AG04450 (cell line): Measurements from ENCODE around the gene AZIN2. TPM values are rescaled to one million over a fixed set of nuclear protein-coding genes. Genes with fewer than 3 reads are reported as not detected.

ENCODE experiments used
- CTCF ChIA-PET: fragments of 300-600, 350-600 bp; formaldehyde crosslinking; extraction: SDS; loops from one replicate; lab custom pipeline; 2022; ENCODE audit warnings: antibody characterized with exemption, inconsistent platforms; lab: Charles Lee
- POLR2A ChIA-PET: fragments of 350-600 bp; formaldehyde crosslinking; extraction: SDS; loops from one replicate; lab custom pipeline; 2021; ENCODE audit warnings: antibody characterized with exemption, inconsistent platforms; lab: Yijun Ruan, JAX
- DNase-seq: peaks from one replicate; pipeline ENCODE4 v3.0.0-alpha.2; 2011; ENCODE audit warnings: low read depth, low spot score
- H3K27ac ChIP-seq: one replicate; pipeline ENCODE4 v1.5.1; 2012; ENCODE audit warnings: low read depth, low read length, control low read depth
- H3K27me3 ChIP-seq: one replicate; pipeline ENCODE4 v1.6.0; 2012; ENCODE audit warnings: low read length; ENCODE audit not compliant: control insufficient read depth, insufficient read depth
- H3K4me3 ChIP-seq: 2 replicates; pipeline ENCODE4 v1.5.1; 2011; ENCODE audit warnings: mild to moderate bottlenecking, low read depth, low read length, control low read depth
- H3K9me3 ChIP-seq: 2 replicates; pipeline ENCODE4 v1.5.1; 2012; ENCODE audit warnings: low read length; ENCODE audit not compliant: control insufficient read depth, insufficient read depth
- polyA plus RNA-seq: library from polyadenylated mRNA; depleted of rRNA; stranded (reverse); fragments of >200 nt; gene quantifications from 2 replicates; pipeline ENCODE4 v1.2.3, GENCODE V29; 2011; rRNA removed
- TF ChIP-seq, protein P1 (sequence below): IDR thresholded peaks from 2 replicates; pipeline ENCODE4 v1.5.1; 2011; ENCODE audit warnings: low read depth, low read length, control low read depth, inconsistent platforms

AZIN2 gene
- polyA plus RNA-seq, 1 experiment: 7.0 TPM

DNA sequence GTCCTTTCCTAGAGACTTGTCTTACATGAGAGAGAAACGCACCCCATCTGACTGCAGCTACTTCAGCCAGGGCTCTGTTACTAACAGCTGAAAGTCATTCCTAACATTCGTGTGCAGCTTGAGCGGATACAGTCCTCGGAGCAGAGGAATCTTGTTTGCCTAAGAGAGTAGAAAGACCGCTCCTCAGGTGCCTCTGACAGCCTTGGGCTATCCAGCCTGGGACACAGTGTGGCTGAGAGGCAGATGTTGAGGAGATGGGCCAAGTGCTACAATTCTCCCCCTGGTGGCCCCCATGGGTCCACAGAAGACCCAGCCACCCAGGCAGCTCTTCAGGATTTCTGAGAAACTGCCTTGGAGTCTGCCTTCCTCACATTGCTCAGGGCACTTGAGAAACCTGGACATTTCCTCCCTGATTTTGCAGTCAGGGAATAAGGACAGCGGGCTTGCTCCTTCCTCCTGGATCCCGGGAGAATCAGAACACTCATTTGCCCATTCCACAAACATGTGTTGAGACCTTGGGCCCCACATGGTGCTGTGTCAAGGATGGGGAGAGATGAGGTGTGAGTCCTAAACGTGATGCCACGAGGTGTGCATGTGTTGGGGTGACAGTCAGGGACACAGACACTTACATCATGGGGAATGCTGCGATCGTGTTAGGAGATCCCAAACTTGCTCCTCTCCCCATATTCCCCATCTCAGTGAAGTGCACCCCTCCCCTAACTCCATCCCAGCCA lies 87.8 kb downstream of the AZIN2 start:
- H3K9me3 ChIP-seq: peaks cover 9% of the 10 kb centered on the region; the same call in 1 of the 2 replicates
- TF ChIP-seq, protein P1, sequence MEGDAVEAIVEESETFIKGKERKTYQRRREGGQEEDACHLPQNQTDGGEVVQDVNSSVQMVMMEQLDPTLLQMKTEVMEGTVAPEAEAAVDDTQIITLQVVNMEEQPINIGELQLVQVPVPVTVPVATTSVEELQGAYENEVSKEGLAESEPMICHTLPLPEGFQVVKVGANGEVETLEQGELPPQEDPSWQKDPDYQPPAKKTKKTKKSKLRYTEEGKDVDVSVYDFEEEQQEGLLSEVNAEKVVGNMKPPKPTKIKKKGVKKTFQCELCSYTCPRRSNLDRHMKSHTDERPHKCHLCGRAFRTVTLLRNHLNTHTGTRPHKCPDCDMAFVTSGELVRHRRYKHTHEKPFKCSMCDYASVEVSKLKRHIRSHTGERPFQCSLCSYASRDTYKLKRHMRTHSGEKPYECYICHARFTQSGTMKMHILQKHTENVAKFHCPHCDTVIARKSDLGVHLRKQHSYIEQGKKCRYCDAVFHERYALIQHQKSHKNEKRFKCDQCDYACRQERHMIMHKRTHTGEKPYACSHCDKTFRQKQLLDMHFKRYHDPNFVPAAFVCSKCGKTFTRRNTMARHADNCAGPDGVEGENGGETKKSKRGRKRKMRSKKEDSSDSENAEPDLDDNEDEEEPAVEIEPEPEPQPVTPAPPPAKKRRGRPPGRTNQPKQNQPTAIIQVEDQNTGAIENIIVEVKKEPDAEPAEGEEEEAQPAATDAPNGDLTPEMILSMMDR: peak; percentile 30
- ChIA-PET POLR2A (interaction anchor here (0.6 to 1.7 kb wide), 2 partner anchors 12 to 161 kb away, joined by 3 to 6 read pairs; no protein-coding TSS in a partner anchor), CTCF (interaction anchor here (1.2 kb wide), 1 partner anchor 43 kb away, joined by 5 read pairs; no protein-coding TSS in a partner anchor)
- DNase-seq: no peak
- H3K4me3 ChIP-seq: no peak overlapping the region
- peak overlapping the region; percentile 52 for H3K27ac ChIP-seq
- H3K27me3 ChIP-seq: no peaks in the 10 kb centered on the region

DNA sequence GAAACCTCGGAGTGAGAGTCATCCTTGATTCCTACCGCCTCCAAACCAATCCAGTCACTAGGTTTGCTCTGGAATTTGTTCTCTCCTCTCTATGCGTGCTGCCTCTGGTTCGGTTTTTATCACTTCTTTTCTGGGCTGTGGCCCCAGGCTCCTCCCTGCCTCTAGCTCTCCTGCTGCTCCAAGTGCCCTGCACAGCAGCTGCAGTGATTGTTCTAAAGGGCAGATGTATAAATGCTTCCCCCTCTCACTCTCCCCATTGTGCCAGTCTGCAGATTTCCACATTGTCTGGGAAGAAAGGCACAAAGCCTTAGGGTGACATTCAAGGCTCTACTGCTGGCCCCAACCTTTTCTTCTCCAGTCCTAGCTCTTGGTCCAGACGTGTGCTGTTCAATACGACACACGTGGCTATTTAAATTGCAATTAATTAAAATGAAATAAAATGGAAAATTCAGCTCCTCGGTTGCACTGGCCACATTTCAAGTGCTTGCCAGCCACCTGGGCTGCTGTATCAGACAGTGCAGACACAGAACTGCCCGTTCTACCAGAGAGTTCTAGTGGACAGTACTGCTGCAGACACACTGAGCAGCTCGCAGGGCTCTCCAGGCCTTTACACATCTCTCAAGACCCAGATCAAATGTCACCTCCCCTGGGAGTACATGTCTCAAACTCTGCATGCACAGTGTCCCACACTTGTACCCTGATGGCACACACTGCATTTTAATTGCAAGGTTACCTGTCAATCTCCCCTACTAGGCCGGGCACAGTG lies 88.5 kb downstream of the AZIN2 start:
- H3K4me3 ChIP-seq: no peak overlapping the region
- DNase-seq: no peak
- ChIA-PET CTCF (no interaction called here), POLR2A (interaction anchor here (1.7 kb wide), 1 partner anchor 11 kb away, joined by 6 read pairs; no protein-coding TSS in a partner anchor)
- TF ChIP-seq, protein P1: no peak
- H3K9me3 ChIP-seq: peaks cover 9% of the 10 kb centered on the region; the same call in 1 of the 2 replicates
- H3K27me3 ChIP-seq: no peaks in the 10 kb centered on the region
- H3K27ac ChIP-seq: no peak overlapping the region

Other genes with a start within 250 kb of the AZIN2 start
- 1.5 and 1.9 TPM in 2 replicates for gene FNDC5, start 210.2 kb upstream of the AZIN2 start, polyA plus RNA-seq
- gene HPCA, start 194.7 kb upstream of the AZIN2 start, polyA plus RNA-seq: 0.06 and 0.29 TPM in 2 replicates
- gene TMEM54, start 179.8 kb upstream of the AZIN2 start, polyA plus RNA-seq: 28.6 and 49.5 TPM in 2 replicates
- gene RNF19B, start 116.3 kb upstream of the AZIN2 start, polyA plus RNA-seq: 8.5 and 10.1 TPM in 2 replicates
- gene AK2, start 44.3 kb upstream of the AZIN2 start, polyA plus RNA-seq: 129 TPM in 2 replicates
- 4.5 and 7.2 TPM in 2 replicates for gene TRIM62, start 100.9 kb downstream of the AZIN2 start, polyA plus RNA-seq
- gene ZNF362, start 175.3 kb downstream of the AZIN2 start, polyA plus RNA-seq: 9.0 and 11.8 TPM in 2 replicates
- not detected in 2 replicates for gene A3GALT2, start 239.9 kb downstream of the AZIN2 start, polyA plus RNA-seq